Ishikawa (cell line): ENCODE data around the gene USP12.

Experiments
- CEBPB ChIP-seq: IDR thresholded peaks from 2 replicates; pipeline ENCODE4 v1.6.1; 2012
- CREB1 ChIP-seq: IDR thresholded peaks from 2 replicates; pipeline ENCODE4 v1.6.1; 2012; ENCODE audit warnings: low read depth
- EGR1 ChIP-seq: IDR thresholded peaks from 2 replicates; pipeline ENCODE4 v1.6.1; 2012
- EP300 ChIP-seq: IDR thresholded peaks from 2 replicates; pipeline ENCODE4 v1.6.1; 2012; ENCODE audit warnings: borderline replicate concordance
- FOXM1 ChIP-seq: IDR thresholded peaks from 2 replicates; pipeline ENCODE4 v1.6.1; 2012; ENCODE audit warnings: low read depth, borderline replicate concordance
- MAX ChIP-seq: IDR thresholded peaks from 2 replicates; pipeline ENCODE4 v1.6.1; 2012
- NFIC ChIP-seq: IDR thresholded peaks from 2 replicates; pipeline ENCODE4 v1.6.1; 2012
- RAD21 ChIP-seq: IDR thresholded peaks from 2 replicates; pipeline ENCODE4 v1.6.1; 2012; ENCODE audit warnings: low read depth
- REST ChIP-seq: IDR thresholded peaks from 2 replicates; pipeline ENCODE4 v1.6.1; 2012; ENCODE audit warnings: low read depth, mild to moderate bottlenecking
- TAF1 ChIP-seq: IDR thresholded peaks from 2 replicates; pipeline ENCODE4 v1.6.1; 2012; ENCODE audit warnings: low read depth, mild to moderate bottlenecking
- TCF12 ChIP-seq: IDR thresholded peaks from 2 replicates; pipeline ENCODE4 v1.6.1; 2012; ENCODE audit warnings: low read depth
- TEAD4 ChIP-seq: IDR thresholded peaks from 2 replicates; pipeline ENCODE4 v1.6.1; 2012
- USF1 ChIP-seq: IDR thresholded peaks from 2 replicates; pipeline ENCODE4 v1.6.1; 2012
- YY1 ChIP-seq: IDR thresholded peaks from 2 replicates; pipeline ENCODE4 v1.6.1; 2012; ENCODE audit warnings: low read depth
- ZBTB7A ChIP-seq: IDR thresholded peaks from 2 replicates; pipeline ENCODE4 v1.6.1; 2012; ENCODE audit warnings: low read depth

USP12 gene

GRCh38 chr13:27132538-27132937 lies 39.1 kb downstream of the USP12 start:
- no peak for TF ChIP-seq YY1
- TF ChIP-seq TCF12 = no peak
- TF ChIP-seq TAF1 = no peak
- no peak for TF ChIP-seq USF1
- TF ChIP-seq REST = no peak
- no peak for TF ChIP-seq CREB1
- TF ChIP-seq TEAD4 = no peak
- TF ChIP-seq EGR1 = no peak
- no peak for TF ChIP-seq EP300
- no peak for TF ChIP-seq CEBPB
- no peak for TF ChIP-seq MAX
- no peak for TF ChIP-seq FOXM1
- TF ChIP-seq ZBTB7A = no peak
- TF ChIP-seq RAD21 = no peak

GRCh38 chr13:27131906-27132305 lies 39.7 kb downstream of the USP12 start:
- no peak for TF ChIP-seq REST

GRCh38 chr13:27130979-27131623 lies 40.5 kb downstream of the USP12 start:
- TF ChIP-seq CREB1 (no peak), CEBPB (no peak), TCF12 (no peak), REST (no peak), TAF1 (no peak), FOXM1 (no peak), EGR1 (no peak), RAD21 (no peak), EP300 (no peak), ZBTB7A (no peak), MAX (peak; percentile 43; the same call in 1 of the 2 replicates), USF1 (peak; percentile 82), YY1 (no peak), TEAD4 (no peak), NFIC (no peak)

GRCh38 chr13:27130223-27130978 lies 41.2 kb downstream of the USP12 start:
- TF ChIP-seq TAF1 (no peak), EGR1 (no peak), MAX (no peak), CREB1 (no peak)
